Transverse colon (tissue), 4 donors: ENCODE data around the gene LGR6.
A peak's percentile ranks its signal among the peaks of the same experiment; 100 is the strongest.

ENCODE experiments used
- CTCF ChIP-seq, 5 experiments: fragments of 200-600 bp in 3 of 5; fragments of 450-650 bp in 2 of 5; sonication (generic) in 3 of 5; IDR thresholded peaks; 1 replicate in 2 of 5; 2 replicates in 3 of 5; pipeline ENCODE4 v1.5.1; 2016 to 2017; ENCODE audit warnings: antibody characterized with exemption in 5 of 5, inconsistent platforms in 3 of 5, mild to moderate bottlenecking in 2 of 5, moderate library complexity in 1 of 5
- EP300 ChIP-seq: sonication (generic); formaldehyde crosslinking; IDR thresholded peaks from one replicate; pipeline ENCODE4 v1.6.1; 2017; ENCODE audit warnings: antibody characterized with exemption, low read depth
- POLR2A ChIP-seq: fragments of 450-650 bp; IDR thresholded peaks from one replicate; pipeline ENCODE4 v1.6.1; 2016; ENCODE audit warnings: antibody characterized with exemption, mild to moderate bottlenecking, moderate library complexity
- POLR2AphosphoS5 ChIP-seq, 3 donors: sonication (generic); formaldehyde crosslinking; IDR thresholded peaks; one replicate each; pipeline ENCODE4 v1.6.1; 2016; ENCODE audit warnings: antibody characterized with exemption in 3 of 3

GRCh38 chr1:202200112-202200548 lies 6.5 kb downstream of the LGR6 start:
- TF ChIP-seq CTCF (IDR thresholded peaks at IDR 0.05) (peak in 1 of 5 experiments; percentile 10), POLR2A (no peak), POLR2AphosphoS5 (IDR thresholded peaks at IDR 0.05) (no peak), EP300 (no peak)
